PC-3 (cell line): Measurements from ENCODE around the gene ADAM12.

Experiments
- EZH2 ChIP-seq: fragments of 300-600 bp; sonication (generic); IDR thresholded peaks from one replicate; pipeline ENCODE4 v1.6.1; 2017; ENCODE audit warnings: antibody characterized with exemption, mild to moderate bottlenecking, low read length; ENCODE audit not compliant: unreplicated experiment
- TF ChIP-seq, protein P1 (sequence below): fragments of 300-600 bp; sonication (generic); conservative IDR thresholded peaks from 2 replicates; pipeline ENCODE4 v1.5.1; 2017; ENCODE audit warnings: antibody characterized with exemption, low read depth, mild to moderate bottlenecking, low read length

DNA sequence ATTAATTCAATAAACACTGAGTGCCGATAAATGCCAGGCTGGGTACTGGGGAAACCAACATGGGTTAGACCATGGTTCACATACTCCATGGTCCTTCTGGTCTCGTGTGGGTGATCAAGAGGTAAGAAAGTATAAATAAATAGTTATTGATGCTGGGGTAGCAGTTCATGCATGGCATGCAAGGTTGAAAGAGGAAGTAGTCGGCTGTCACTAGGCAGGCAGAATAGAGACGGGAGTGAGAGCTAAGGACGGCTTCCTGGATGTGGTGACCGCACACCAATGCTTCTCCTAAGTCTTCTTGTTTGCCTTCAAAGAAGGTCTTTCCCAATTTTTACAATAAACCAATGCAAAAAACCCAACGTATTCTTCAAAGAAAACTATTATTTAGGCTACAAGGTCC, 208.6 kb downstream of the ADAM12 start:
- TF ChIP-seq, protein P1, sequence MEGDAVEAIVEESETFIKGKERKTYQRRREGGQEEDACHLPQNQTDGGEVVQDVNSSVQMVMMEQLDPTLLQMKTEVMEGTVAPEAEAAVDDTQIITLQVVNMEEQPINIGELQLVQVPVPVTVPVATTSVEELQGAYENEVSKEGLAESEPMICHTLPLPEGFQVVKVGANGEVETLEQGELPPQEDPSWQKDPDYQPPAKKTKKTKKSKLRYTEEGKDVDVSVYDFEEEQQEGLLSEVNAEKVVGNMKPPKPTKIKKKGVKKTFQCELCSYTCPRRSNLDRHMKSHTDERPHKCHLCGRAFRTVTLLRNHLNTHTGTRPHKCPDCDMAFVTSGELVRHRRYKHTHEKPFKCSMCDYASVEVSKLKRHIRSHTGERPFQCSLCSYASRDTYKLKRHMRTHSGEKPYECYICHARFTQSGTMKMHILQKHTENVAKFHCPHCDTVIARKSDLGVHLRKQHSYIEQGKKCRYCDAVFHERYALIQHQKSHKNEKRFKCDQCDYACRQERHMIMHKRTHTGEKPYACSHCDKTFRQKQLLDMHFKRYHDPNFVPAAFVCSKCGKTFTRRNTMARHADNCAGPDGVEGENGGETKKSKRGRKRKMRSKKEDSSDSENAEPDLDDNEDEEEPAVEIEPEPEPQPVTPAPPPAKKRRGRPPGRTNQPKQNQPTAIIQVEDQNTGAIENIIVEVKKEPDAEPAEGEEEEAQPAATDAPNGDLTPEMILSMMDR: no peak
- TF ChIP-seq EZH2: no peak
